Hematopoietic multipotent progenitor cell treated with erythropoietin and hydrocortisone succinate and interleukin-3 and kit ligand, for 15 days (in vitro differentiated cells): ENCODE measurements around the gene CAST.

Experiments used
- DNase-seq: peaks from one replicate; pipeline ENCODE4 v3.0.0-alpha.2; 2015; ENCODE audit warnings: low spot score

Gene CAST

GRCh38 chr5:96642281-96642640 lies 19.9 kb upstream of the CAST start:
- DNase-seq: no peak

DNA sequence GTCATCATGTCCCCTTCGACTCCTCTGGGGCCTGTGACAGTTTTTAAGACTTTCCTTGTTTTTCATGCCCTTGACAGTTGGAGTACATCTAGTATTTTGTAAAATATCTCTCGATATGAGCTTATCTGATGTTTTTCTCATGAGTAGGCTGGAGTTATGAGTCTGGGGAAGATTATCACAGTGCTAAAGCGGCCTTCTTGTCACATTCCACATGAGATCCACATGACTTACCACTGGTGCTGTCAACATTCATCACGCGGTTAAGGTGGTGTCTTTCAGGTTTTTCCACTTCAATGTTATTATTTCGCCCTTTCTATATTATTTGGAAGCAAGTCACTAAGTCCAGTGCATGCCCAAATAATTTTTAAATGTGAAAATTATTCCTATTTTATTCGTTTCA lies 17.1 kb upstream of the CAST start:
- DNase-seq: no peak

DNA sequence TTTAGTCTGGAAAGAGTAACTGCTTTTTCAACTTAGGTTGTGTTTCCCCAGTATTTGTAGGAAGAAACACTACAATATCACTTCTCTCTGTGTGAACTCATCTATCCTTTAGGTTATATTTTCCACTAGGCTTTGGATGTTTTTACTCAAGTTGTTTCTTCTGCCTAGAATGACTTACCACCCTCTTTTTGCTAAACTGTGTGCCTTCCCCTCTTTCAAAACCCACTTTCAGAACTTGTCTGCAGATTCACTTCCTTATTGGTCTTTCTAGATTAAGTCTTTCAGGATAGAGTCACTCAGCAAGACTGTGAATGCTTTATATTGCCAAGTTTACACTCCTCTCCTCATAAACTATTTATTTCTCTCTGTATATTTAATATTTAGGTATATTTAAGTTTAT lies 14.2 kb upstream of the CAST start:
- DNase-seq: no peak

DNA sequence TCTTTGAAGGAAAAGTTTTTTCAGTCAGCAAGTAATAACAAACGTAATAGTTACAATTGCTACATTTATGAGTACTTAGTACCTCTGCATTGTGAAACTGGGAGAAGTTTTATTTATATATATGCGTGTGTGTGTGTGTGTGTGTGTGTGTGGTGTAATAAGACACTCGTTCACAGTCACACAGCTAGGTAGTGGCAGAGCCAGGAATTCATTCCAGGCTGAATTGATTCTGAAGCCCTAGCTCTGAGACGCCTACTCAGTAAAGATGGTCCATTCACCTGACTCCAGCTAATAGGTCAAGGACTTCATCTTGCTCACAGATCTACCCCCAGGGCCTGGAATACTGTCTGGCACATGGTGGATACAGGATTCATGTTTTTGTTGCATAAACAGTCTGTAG lies 13.6 kb upstream of the CAST start:
- DNase-seq: no peak

- no peak for DNase-seq
Observed at GRCh38 chr5:96649251-96649662, 12.9 kb upstream of the CAST start.

GRCh38 chr5:96649681-96650540 lies 12.3 kb upstream of the CAST start:
- no peak for DNase-seq

DNA sequence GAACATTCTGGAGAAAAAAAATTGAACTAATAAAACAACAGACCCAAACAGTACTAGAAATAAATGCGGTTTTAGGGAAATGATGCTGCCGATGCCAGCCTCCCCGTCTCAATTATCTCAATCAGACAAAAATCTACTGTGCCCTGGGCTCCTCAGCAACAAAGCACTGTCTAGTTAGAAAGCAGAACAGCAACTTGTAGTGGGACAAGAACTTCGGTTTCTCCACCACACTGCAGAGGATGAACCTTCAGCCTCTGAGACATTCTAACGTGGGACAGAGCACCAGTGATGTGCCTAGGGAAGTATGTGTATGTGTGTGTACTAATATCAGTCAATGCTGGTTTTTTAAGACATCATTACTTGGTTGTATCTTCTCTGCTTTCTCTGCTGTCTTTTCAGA lies 11.1 kb upstream of the CAST start:
- DNase-seq: no peak

GRCh38 chr5:96651948-96652753 lies 10.0 kb upstream of the CAST start:
- no peak for DNase-seq

DNA sequence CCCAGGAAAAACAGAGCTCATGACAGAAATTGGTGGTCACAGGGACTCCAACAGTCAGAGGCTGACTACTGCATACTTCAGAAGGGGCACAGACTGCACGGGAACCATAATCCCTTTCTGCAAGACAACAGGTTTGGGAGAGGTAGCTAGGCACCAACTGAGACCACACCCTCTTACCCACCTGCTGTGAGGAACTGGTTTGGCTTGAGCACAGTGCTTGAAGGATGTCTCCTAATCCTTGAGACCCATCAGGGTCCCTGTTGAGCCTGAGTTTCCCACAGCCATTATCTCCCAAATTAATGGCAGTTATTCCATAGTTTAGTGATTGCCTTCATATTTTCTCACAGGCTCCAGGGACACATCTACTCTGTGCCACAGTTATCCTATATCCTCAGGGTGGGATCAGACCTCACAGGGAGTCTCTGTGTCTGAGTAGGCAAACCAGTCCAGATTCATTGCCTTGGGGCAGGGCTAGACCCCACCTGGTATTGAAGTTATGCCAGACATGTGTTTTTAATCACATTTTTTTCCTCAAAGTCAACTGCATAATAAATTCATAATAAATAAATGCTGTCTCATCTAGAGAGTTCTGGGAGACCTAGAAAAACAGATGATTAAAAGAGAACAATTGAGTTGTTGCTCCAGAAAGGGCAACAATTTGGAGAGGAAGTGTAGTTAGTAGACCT lies 9.3 kb upstream of the CAST start:
- DNase-seq: no peak

DNA sequence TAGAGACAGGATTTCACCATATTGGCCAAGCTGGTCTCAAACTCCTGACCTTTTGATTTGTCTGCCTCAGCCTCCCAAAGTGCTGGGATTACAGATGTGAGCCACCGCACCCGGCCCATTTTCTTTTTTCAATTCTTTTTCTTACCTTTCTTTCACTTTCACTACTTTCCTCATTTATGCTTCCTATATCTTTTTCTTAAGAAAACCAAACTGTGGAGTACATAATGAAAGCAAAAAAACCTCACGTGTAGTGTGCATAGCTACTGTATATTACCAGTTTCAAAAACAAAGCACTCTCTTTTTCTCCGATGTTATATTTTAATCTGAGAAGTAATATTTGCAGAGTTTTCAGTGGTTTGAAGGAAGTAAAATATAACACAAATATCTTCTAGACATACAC lies 8.0 kb upstream of the CAST start:
- no peak for DNase-seq

GRCh38 chr5:96655085-96655484 lies 7.1 kb upstream of the CAST start:
- DNase-seq: no peak

GRCh38 chr5:96655506-96655905 lies 6.7 kb upstream of the CAST start:
- DNase-seq: no peak

- DNase-seq: no peak
Observed at GRCh38 chr5:96657068-96657467, 5.1 kb upstream of the CAST start.

DNA sequence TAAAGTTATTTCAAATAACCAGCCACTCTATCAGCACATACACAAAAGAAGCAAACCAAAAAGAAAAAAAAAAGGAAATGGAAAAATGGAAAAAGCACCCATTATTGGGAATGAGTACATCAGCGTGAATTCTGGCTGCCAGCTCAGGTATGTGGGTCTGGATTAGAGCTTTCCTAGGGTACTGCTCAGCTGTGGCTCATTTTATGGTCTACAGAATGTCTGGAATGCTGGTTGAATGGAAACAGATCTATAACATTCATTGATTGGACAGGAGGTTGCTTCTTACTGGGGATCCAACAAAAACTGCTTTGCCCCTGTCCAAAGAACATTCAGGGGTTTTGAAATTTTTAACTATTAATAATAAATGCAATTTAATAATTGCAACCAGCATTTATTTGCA lies 3.9 kb upstream of the CAST start:
- DNase-seq: no peak

- no peak for DNase-seq
Observed at GRCh38 chr5:96659170-96659569, 3.0 kb upstream of the CAST start.

DNA sequence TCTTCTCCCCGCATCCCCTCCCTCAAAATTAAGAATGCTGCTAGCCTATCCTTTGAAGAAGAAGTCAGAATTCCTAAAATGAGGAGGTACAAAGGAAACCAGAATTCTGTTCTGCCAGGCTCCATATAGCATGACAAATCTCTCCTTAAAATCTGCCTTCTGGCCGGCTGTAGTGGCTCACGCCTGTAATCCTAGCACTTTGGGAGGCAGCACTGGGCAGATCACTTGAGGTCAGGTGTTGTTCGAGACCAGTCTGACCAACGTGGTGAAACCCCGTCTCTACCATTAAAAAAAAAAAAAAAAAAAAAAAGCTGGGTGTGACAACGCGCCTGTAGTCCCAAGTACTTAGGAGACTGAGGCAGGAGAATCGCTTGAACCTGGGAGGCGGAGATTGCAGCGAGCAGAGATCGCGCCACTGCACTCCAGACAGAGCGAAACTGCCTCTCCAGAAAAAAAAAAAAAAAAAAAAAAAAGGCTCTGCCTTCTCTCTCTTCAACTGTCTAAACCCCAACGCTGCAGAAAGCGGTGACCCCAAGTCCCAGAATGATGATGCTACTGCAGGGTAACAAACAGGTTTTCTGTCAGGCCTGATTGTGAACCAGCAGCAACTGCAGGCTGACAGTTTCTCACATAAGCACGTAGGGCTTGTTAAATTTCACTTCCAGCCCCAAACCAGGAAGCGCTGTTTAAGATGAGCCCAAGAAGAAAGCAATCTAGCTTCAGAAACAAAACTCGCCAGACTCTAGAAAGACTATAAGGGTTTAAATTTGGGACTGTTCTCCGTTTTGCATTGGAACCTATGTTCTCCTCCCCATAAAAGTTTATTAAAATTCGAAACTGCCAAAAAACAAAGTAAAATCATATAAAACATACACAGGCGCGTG lies 963 bp upstream of the CAST start:
- no peak for DNase-seq

DNA sequence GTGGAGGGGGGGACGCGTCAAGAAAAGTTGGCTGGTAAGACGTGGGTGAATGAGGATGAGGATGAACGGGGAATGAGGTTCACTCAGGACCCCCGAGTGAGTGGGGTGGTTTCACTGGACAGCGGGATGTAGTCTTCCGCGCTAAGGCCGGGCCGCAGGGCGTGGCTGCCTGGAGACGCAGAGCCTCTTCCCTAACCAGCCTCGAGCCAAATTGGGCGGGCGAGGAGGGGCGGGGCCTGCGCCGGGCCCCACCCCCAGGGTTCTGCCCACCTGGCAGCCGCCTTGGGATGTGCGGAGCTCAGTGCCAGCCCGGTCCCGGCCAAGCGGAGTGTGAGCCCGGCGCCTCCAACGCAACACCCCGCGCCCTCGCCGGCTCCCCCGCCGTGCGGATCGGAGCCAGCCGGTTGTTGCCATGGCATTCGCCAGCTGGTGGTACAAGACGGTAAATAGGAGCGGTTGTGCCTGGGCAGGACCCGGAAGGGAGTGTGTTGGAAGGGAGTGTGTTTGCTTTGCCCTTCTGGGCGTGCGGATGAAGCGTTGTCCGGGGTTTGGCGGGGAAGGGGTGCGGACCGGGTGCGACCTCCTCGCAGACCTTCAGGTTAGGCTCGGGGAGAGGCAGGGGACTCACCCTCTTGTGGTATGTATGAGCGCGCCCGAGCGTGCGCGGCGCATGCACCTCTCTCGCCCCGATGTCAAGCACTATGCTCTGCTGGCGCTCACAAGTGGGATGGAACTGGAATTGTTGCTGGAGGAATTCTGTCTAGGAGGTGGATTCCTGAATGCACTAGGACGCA lies 746 bp downstream of the CAST start:
- DNase-seq: peak; percentile 77

GRCh38 chr5:96663608-96664007 lies 1.4 kb downstream of the CAST start:
- no peak for DNase-seq

GRCh38 chr5:96664669-96665068 lies 2.5 kb downstream of the CAST start:
- DNase-seq: no peak

DNA sequence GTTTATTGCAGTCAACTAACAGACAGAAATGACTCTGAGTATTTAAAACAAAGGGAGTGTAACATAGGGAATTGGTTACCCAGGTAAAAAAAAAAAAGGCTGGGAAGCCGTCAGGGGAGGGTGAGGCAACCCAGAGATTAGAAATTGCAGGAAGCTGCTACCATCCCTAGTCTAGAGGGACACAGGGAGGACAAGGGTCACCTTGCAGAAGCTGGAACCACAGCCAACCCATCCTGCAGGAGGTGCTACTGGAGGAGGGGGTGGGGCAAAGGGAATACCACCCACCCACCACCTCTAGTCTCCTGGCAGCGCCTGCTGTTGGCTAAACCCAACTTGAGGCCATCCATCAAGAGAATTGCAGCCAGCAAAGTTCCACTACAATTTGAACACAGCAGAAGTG lies 6.5 kb downstream of the CAST start:
- DNase-seq: no peak

GRCh38 chr5:96669909-96670308 lies 7.7 kb downstream of the CAST start:
- no peak for DNase-seq
